Retinal pigment epithelial cell (primary cell): ENCODE data around the gene CCDC33.
A peak's percentile ranks its signal among the peaks of the same experiment; 100 is the strongest.

Experiments used
- DNase-seq: peaks from one replicate; pipeline ENCODE4 v3.0.0-alpha.2; 2010; ENCODE audit warnings: low read depth
- H3K4me3 ChIP-seq: 2 replicates; pipeline ENCODE4 v1.5.1; 2011; ENCODE audit warnings: mild to moderate bottlenecking, low read length, control low read depth, moderate library complexity
- CTCF ChIP-seq: conservative IDR thresholded peaks from 2 replicates; pipeline ENCODE4 v1.5.1; 2011; ENCODE audit warnings: low read depth, low read length, control low read depth, inconsistent platforms

Gene CCDC33

GRCh38 chr15:74235962-74236361 is at the start of gene CCDC33:
CCDC33 (plus strand) TSS chr15:74236326; CDS start chr15:74236720, 394 bp downstream.
- no peak for DNase-seq
- TF ChIP-seq CTCF: no peak
- H3K4me3 ChIP-seq: no peak within 1 kb of the TSS

- H3K4me3 ChIP-seq: no peak overlapping the region
- DNase-seq: no peak
- no peak for TF ChIP-seq CTCF
Measured at GRCh38 chr15:74188216-74188615, 47.9 kb upstream of the CCDC33 start.

GRCh38 chr15:74191798-74192197 is 44.3 kb upstream of the CCDC33 start:
- TF ChIP-seq CTCF: no peak
- H3K4me3 ChIP-seq: no peak overlapping the region
- DNase-seq: peak; percentile 83

GRCh38 chr15:74192751-74193150 is 43.4 kb upstream of the CCDC33 start:
- H3K4me3 ChIP-seq: no peak overlapping the region
- DNase-seq: no peak
- no peak for TF ChIP-seq CTCF

- no peak for TF ChIP-seq CTCF
- peak; percentile 88 for DNase-seq
Measured at GRCh38 chr15:74193299-74193718, 42.8 kb upstream of the CCDC33 start.

GRCh38 chr15:74193905-74194304 is 42.2 kb upstream of the CCDC33 start:
- no peak overlapping the region for H3K4me3 ChIP-seq
- DNase-seq: no peak
- TF ChIP-seq CTCF: no peak

More at GRCh38 chr15:74193299-74193718, 42.8 kb upstream of the CCDC33 start:
- H3K4me3 ChIP-seq: no peak overlapping the region

- TF ChIP-seq CTCF: no peak
- H3K4me3 ChIP-seq: no peak overlapping the region
- DNase-seq: no peak
Measured at GRCh38 chr15:74194572-74195559, 41.3 kb upstream of the CCDC33 start.
